Bronchial epithelial cell (primary cell): ENCODE data around the gene RP2. TPM values are rescaled to one million over a fixed set of nuclear protein-coding genes. Genes with fewer than 3 reads are reported as not detected.

Experiments used
- DNase-seq: peaks from one replicate; pipeline ENCODE4 v3.0.0-alpha.2; 2010; ENCODE audit warnings: low read depth
- FAIRE-seq: peaks from 2 replicates; lab custom pipeline; 2011; peaks lifted over from hg19 to GRCh38; lab: Jason Lieb, UNC
- H3K27me3 ChIP-seq: 2 replicates; pipeline ENCODE4 v1.5.1; 2011; ENCODE audit warnings: low read length; ENCODE audit not compliant: control insufficient read depth, insufficient read depth
- H3K36me3 ChIP-seq: 2 replicates; pipeline ENCODE4 v1.5.1; 2011; ENCODE audit warnings: low read length; ENCODE audit not compliant: control insufficient read depth, insufficient read depth
- H3K4me3 ChIP-seq: 2 replicates; pipeline ENCODE4 v1.5.1; 2011; ENCODE audit warnings: mild to moderate bottlenecking, low read depth, low read length, control low read depth
- CTCF ChIP-seq: IDR thresholded peaks from 2 replicates; pipeline ENCODE4 v1.5.1; 2011; ENCODE audit warnings: mild to moderate bottlenecking, moderate library complexity, low read length, control low read depth, inconsistent platforms; ENCODE audit not compliant: insufficient read depth, severe bottlenecking
- total RNA-seq: library from RNA; depleted of rRNA; stranded (reverse); fragments of >200 nt; gene quantifications from 2 replicates; pipeline ENCODE4 v1.2.1, GENCODE V29; 2014

The RP2 gene
- total RNA-seq, 1 donor from 2014 or later: 16.1 TPM

GRCh38 chrX:46903458-46904242, 66.8 kb downstream of the RP2 start:
- DNase-seq (peak; percentile 60), FAIRE-seq (peak; percentile 13)
- Histone ChIP-seq H3K36me3 (no peaks in the 10 kb centered on the region), H3K4me3 (peak overlapping the region; percentile 34), H3K27me3 (no peaks in the 10 kb centered on the region)
- TF ChIP-seq CTCF: peak; percentile 82

GRCh38 chrX:46904626-46905025, 67.8 kb downstream of the RP2 start:
- no peak overlapping the region for H3K4me3 ChIP-seq
- FAIRE-seq (no peak), DNase-seq (no peak)
- H3K27me3 ChIP-seq: no peaks in the 10 kb centered on the region
- no peaks in the 10 kb centered on the region for H3K36me3 ChIP-seq
- TF ChIP-seq CTCF: no peak

GRCh38 chrX:46910415-46910814, 73.6 kb downstream of the RP2 start:
- FAIRE-seq (no peak), DNase-seq (no peak)
- no peak overlapping the region for H3K4me3 ChIP-seq
- no peak for TF ChIP-seq CTCF
- no peaks in the 10 kb centered on the region for H3K27me3 ChIP-seq
- H3K36me3 ChIP-seq: no peaks in the 10 kb centered on the region

- H3K36me3 ChIP-seq: no peaks in the 10 kb centered on the region
- DNase-seq (peak; percentile 46), FAIRE-seq (no peak)
- TF ChIP-seq CTCF: no peak
- no peaks in the 10 kb centered on the region for H3K27me3 ChIP-seq
- peak within 1 kb of the TSS; percentile 65 for H3K4me3 ChIP-seq
Measured at GRCh38 chrX:46912098-46912602, 75.3 kb downstream of the RP2 start, which contains the start of gene JADE3. Gene JADE3, plus strand, starts transcription at chrX:46912421. Its CDS starts 72,474 bp downstream, at chrX:46984895.

- peak; percentile 41 for TF ChIP-seq CTCF
- Histone ChIP-seq H3K4me3 (peak overlapping the region; percentile 65), H3K27me3 (no peaks in the 10 kb centered on the region), H3K36me3 (no peaks in the 10 kb centered on the region)
- no peak for FAIRE-seq
- no peak for DNase-seq
Measured at GRCh38 chrX:46912603-46913491, 76.0 kb downstream of the RP2 start.
